MCF 10A (cell line): ENCODE results near the gene TRNP1. TPM values are rescaled to one million over a fixed set of nuclear protein-coding genes. Genes with fewer than 3 reads are reported as not detected.
A peak's percentile ranks its signal among the peaks of the same experiment; 100 is the strongest.

ENCODE experiments used
- BruUV-seq: library from RNA; stranded (reverse); fragments of 400-500 nt; replicated peaks from 2 replicates; lab custom pipeline; 2021; lab: Mats Ljungman, UMichigan
- CTCF ChIA-PET: fragments of 300-600 bp; sonication (Branson Sonifier 250); formaldehyde crosslinking; extraction: SDS; loops from one replicate; lab custom pipeline; 2021; ENCODE audit warnings: antibody characterized with exemption, inconsistent platforms; lab: Yijun Ruan, JAX
- POLR2A ChIA-PET: fragments of 300-600, 350-650 bp; sonication (Branson Sonifier 250); formaldehyde crosslinking; extraction: SDS; loops from one replicate; lab custom pipeline; 2020; ENCODE audit warnings: antibody characterized with exemption, inconsistent platforms; lab: Yijun Ruan, JAX
- DNase-seq: peaks from one replicate; pipeline ENCODE4 v3.0.0-alpha.2; 2018; ENCODE audit not compliant: unreplicated experiment
- H3K27ac Mint-ChIP-seq: one replicate; pipeline ENCODE4 v1.8.0; 2022; ENCODE audit warnings: mild to moderate bottlenecking, low read depth, mixed read lengths; ENCODE audit not compliant: unreplicated experiment
- H3K27me3 Mint-ChIP-seq: one replicate; pipeline ENCODE4 v1.8.0; 2022; ENCODE audit warnings: mixed read lengths; ENCODE audit not compliant: insufficient read depth, unreplicated experiment
- H3K36me3 Mint-ChIP-seq: one replicate; pipeline ENCODE4 v1.8.0; 2022; ENCODE audit warnings: mild to moderate bottlenecking, moderate library complexity, mixed read lengths; ENCODE audit not compliant: insufficient read depth, unreplicated experiment
- H3K4me1 Mint-ChIP-seq: one replicate; pipeline ENCODE4 v1.8.0; 2022; ENCODE audit warnings: mixed read lengths; ENCODE audit not compliant: insufficient read depth, unreplicated experiment
- H3K4me3 Mint-ChIP-seq: one replicate; pipeline ENCODE4 v1.8.0; 2022; ENCODE audit warnings: mild to moderate bottlenecking, moderate library complexity, mixed read lengths; ENCODE audit not compliant: unreplicated experiment
- H3K9me3 Mint-ChIP-seq: one replicate; pipeline ENCODE4 v1.8.0; 2022; ENCODE audit warnings: mixed read lengths; ENCODE audit not compliant: unreplicated experiment
- intact Hi-C: fragments of 100-400 bp; cut with micrococcal nuclease; formaldehyde crosslinking; loops from 2 replicates; pipeline ENCODE4 v1.14.1; 2022
- total RNA-seq: library from RNA; stranded (reverse); gene quantifications from 2 replicates; pipeline ENCODE4 v1.2.3, GENCODE V29; 2022
- TF ChIP-seq, protein P1 (sequence below): fragments of 200-600 bp; IDR thresholded peaks from one replicate; pipeline ENCODE4 v1.8.0; 2022; ENCODE audit warnings: antibody characterized with exemption, mild to moderate bottlenecking; ENCODE audit not compliant: unreplicated experiment

The TRNP1 gene
- total RNA-seq, 1 experiment from 2014 or later: 59.2 TPM

DNA sequence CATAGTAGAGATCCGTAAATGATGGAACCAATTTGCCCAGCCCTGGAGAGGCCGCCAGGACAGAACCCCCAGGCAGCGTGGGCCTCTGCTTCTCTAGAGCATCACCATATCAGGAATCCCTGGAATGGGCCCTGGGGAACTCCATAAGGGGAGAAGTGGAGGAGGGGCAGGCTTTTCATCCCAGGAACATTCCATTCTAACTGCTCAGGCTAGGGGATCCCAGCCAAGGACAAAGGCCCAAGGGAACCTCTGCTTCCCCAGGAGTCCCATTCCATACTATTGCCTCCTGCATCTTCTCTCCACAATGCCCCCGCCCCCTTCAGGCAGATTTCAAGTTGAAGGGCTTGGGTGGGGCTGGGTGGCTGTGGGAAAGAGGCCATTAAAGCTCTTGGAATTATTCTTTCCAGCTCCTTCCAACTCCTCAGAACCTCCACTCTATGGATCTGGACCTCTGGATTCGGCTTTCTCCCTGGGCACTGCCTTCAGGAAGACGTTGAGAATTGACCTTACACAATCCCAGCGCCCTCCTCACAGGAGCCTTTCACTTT, 6.0 kb downstream of the TRNP1 start:
- peak; percentile 99 for DNase-seq
- intact Hi-C loops: loop anchor here (1.0 kb wide), 2 partner anchors 12 to 32 kb away; no protein-coding TSS in a partner anchor
- Mint-ChIP-seq H3K27ac (peak overlapping the region; percentile 92), H3K9me3 (no peaks in the 10 kb centered on the region), H3K36me3 (peaks cover 80% of the 10 kb centered on the region), H3K4me1 (peaks cover 45% of the 10 kb centered on the region), H3K27me3 (no peaks in the 10 kb centered on the region), H3K4me3 (peak overlapping the region; percentile 80)
- ChIA-PET CTCF (interaction anchor here (0.7 to 9.9 kb wide), 4 partner anchors 13 to 38 kb away, joined by 3 to 118 read pairs (median 38); partner anchors contain the start of gene TENT5B), POLR2A (interaction anchor here (1.1 to 11.3 kb wide), 11 partner anchors 9 to 98 kb away, joined by 3 to 535 read pairs (median 6); partner anchors contain the start of genes KDF1 and TENT5B)
- TF ChIP-seq, protein P1, sequence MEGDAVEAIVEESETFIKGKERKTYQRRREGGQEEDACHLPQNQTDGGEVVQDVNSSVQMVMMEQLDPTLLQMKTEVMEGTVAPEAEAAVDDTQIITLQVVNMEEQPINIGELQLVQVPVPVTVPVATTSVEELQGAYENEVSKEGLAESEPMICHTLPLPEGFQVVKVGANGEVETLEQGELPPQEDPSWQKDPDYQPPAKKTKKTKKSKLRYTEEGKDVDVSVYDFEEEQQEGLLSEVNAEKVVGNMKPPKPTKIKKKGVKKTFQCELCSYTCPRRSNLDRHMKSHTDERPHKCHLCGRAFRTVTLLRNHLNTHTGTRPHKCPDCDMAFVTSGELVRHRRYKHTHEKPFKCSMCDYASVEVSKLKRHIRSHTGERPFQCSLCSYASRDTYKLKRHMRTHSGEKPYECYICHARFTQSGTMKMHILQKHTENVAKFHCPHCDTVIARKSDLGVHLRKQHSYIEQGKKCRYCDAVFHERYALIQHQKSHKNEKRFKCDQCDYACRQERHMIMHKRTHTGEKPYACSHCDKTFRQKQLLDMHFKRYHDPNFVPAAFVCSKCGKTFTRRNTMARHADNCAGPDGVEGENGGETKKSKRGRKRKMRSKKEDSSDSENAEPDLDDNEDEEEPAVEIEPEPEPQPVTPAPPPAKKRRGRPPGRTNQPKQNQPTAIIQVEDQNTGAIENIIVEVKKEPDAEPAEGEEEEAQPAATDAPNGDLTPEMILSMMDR: no peak
- no TSS peak for BruUV-seq

DNA sequence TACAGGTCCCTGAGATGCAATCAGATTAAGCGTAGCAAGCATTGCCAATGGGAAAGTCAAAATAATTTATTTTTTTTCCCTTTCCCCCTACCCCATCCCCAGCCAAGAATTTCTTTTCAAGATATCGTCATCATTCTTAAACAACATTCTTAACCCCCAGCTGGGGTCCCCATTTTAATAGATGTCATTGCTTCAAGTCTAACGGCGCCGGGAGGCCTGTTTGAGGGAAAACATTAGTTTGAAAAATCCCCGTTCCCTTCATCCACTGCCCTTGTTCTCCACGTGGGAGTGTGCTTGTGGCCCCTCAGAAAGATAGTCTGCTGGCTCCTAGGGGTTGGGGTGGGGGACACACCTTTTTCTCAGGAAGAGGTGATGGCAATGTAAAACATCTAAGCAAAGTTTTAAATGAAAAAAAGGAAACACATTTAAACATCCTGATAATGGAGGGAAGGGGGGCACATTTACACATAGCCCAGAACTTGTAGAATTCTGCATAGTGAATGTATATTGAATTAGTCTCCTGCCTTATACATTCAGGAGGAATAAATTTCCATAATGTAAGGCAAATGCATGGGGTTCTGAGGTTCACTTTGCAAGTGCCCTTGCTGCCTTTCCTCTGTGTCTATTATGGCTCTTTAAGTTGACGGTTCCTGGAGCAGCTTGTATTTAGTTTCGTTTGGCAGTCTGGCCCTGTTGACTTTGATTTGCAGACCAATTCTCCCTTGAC, 6.8 kb downstream of the TRNP1 start:
- H3K27me3 Mint-ChIP-seq: no peaks in the 10 kb centered on the region
- intact Hi-C loops: no loop called here
- CTCF ChIA-PET: interaction anchor here (0.7 to 9.9 kb wide), 5 partner anchors 12 to 96 kb away, joined by 3 to 118 read pairs (median 3); partner anchors contain the start of gene TENT5B
- BruUV-seq: TSS peak; percentile 17
- no peaks in the 10 kb centered on the region for H3K9me3 Mint-ChIP-seq
- peak overlapping the region; percentile 92 for H3K27ac Mint-ChIP-seq
- H3K4me1 Mint-ChIP-seq: peaks cover 47% of the 10 kb centered on the region
- H3K4me3 Mint-ChIP-seq: peak overlapping the region; percentile 80
- POLR2A ChIA-PET: interaction anchor here (1.1 to 11.3 kb wide), 11 partner anchors 8 to 97 kb away, joined by 3 to 535 read pairs (median 7); partner anchors contain the start of genes KDF1 and TENT5B
- DNase-seq: no peak
- H3K36me3 Mint-ChIP-seq: peaks cover 87% of the 10 kb centered on the region
- TF ChIP-seq, protein P1: no peak

DNA sequence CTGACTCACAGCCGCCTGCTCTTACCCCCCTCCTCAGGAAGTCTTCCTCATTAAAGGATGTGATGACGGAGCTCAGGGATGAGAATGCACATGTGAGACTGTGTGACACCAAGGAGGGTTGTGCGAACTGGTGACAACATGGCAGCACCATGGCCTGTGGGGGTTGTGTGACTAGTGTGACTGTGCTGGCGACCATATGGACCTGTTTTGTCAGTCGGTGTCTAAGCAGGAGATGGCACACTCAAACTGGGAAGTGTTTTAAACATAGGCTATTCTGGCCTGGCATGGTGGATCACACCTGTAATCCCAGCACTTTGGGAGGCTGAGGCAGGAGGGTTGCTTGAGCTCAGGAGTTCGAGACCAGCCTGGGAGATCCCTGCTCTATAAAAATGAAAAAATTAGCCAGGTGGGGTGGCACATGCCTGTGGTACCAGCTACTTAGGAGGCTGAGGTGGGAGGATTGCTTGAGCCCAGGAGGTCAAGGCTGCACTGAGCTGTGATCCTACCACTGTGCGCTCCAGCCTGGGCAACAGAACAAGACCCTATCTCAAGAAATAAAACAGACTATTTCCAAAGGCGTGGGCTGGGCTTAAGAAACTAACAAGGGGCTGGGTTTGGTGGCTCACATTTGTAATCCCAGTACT, 7.4 kb downstream of the TRNP1 start:
- Mint-ChIP-seq H3K4me3 (peak overlapping the region; percentile 36), H3K36me3 (peaks cover 89% of the 10 kb centered on the region), H3K27me3 (no peaks in the 10 kb centered on the region), H3K9me3 (no peaks in the 10 kb centered on the region), H3K27ac (peak overlapping the region; percentile 92), H3K4me1 (peaks cover 42% of the 10 kb centered on the region)
- BruUV-seq: no TSS peak
- ChIA-PET POLR2A (interaction anchor here (0.7 to 11.3 kb wide), 10 partner anchors 8 to 107 kb away, joined by 3 to 535 read pairs (median 6); partner anchors contain the start of genes KDF1 and TENT5B), CTCF (interaction anchor here (0.7 to 9.9 kb wide), 4 partner anchors 11 to 145 kb away, joined by 3 to 118 read pairs (median 4); partner anchors contain the start of gene TENT5B)
- intact Hi-C loops: no loop called here
- TF ChIP-seq, protein P1: no peak
- DNase-seq: peak; percentile 47
